ENCODE results near the gene VPS51.

VPS51 gene

DNA sequence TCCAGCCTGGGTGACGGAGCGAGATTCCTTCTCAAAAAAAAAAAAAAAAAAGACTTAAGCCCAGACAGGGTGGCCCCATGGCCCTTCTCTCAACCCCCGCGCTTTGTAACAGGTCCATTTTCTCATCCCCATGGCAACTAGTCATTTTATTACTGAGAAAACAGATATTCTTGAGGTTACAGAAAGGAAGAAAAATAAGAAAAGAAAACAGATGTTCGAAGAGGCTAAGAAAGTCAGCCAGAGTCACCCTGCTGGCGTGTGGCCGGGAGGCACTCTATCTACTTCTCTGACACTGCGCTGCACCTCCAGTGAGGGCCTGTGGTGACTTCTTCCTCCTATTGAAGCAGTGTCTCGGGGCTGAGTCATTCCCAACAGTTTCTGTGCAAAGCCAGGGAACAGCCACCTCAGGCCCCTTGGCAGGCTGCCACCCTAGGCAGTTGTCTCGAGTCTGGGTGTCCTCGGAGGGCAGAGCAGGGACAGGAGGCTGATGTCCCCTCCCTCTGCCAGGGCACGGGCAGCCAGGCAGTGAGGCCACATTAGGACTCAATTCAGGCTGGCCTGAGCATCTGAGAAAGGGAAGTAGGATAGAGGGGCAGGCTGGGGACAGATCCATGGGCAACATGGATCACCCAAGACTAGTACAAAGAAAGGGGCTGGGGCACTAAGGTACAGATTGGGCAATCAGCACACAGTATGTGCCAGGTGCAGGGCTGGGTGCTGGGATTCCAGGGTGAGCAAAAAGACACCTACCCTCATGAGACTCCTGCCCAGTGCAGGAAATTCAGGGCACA lies 54.7 kb downstream of the VPS51 start:
- no peak overlapping the region for H3K4me3 ChIP-seq (ENCODE audit: low read depth in 1 of 2, low read length in 2 of 2)
- peak overlapping the region in 1 of 2 donors; percentile 54 for H3K9ac ChIP-seq (ENCODE audit: low read depth in 1 of 2, low read length in 2 of 2)
- peak overlapping the region; percentile 26 for H3K27ac ChIP-seq (ENCODE audit: low read depth, low read length)
- H3K9me3 ChIP-seq (ENCODE audit: control insufficient read depth in 1 of 2, low read length in 2 of 2), result peaks cover 3 to 5% of the 10 kb centered on the region in 2 donors
- peaks cover 8 to 17% of the 10 kb centered on the region in 2 donors for H3K4me1 ChIP-seq (ENCODE audit: control insufficient read depth in 1 of 2, insufficient read depth in 2 of 2, low read length in 2 of 2)
- H3K36me3 ChIP-seq (ENCODE audit: control insufficient read depth in 1 of 2, insufficient read depth in 2 of 2, low read length in 2 of 2), result no peaks in the 10 kb centered on the region
- no peaks in the 10 kb centered on the region for H3K27me3 ChIP-seq (ENCODE audit: control insufficient read depth in 1 of 2, insufficient read depth in 2 of 2, low read length in 2 of 2)

DNA sequence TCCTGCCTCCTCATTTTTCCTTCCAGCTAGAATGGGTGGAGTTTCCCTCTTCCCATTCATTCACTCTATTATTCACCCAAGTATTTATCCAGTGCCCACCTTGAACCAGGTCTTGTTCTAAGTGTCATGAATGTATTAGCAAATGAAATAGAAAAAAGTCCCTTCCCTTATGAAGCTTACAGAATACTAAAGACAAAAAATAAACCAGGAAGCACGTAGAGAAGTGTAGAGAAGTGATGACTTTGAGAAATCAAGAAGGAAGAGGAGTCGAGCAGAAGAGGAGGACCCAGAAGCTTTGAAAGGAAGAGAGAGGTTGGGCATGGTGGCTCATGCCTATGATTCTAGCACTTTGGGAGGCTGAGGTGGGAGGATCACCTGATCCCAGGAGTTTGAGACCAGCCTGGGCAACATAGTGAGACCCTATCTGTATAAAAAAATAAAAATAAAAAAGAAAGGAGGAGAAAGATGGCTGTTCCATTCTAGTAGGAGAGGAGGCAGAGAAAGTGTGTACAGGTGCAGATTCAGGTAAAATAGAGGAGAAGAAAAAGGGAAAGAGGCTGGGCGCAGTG lies 55.4 kb downstream of the VPS51 start:
- Histone ChIP-seq H3K4me3 (ENCODE audit: low read depth in 1 of 2, low read length in 2 of 2) (no peak overlapping the region), H3K27me3 (ENCODE audit: control insufficient read depth in 1 of 2, insufficient read depth in 2 of 2, low read length in 2 of 2) (no peaks in the 10 kb centered on the region), H3K27ac (ENCODE audit: low read depth, low read length) (no peak overlapping the region), H3K36me3 (ENCODE audit: control insufficient read depth in 1 of 2, insufficient read depth in 2 of 2, low read length in 2 of 2) (no peaks in the 10 kb centered on the region), H3K9me3 (ENCODE audit: control insufficient read depth in 1 of 2, low read length in 2 of 2) (peaks cover 3 to 5% of the 10 kb centered on the region in 2 donors), H3K4me1 (ENCODE audit: control insufficient read depth in 1 of 2, insufficient read depth in 2 of 2, low read length in 2 of 2) (peaks cover 8 to 17% of the 10 kb centered on the region in 2 donors), H3K9ac (ENCODE audit: low read depth in 1 of 2, low read length in 2 of 2) (no peak overlapping the region)

DNA sequence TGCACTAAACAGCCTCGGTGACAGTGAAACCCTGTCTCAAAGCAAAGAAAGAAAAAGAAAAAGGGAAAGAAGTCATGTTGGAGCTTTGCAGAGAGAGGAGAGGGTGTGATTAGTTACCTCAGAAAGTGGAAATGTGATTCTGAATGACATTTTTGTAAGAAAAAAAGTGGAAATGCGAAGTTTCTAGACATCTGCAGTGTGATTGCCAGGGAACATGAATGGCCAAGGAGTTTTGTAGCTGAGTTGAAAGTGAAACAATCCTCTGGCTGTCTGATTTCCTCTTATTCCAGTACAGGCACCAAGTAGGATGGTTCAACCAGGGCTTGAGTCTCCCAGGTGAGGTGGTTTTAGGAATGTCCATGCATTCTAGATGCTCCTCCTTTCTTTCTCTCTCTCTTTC lies 56.1 kb downstream of the VPS51 start:
- H3K9ac ChIP-seq (ENCODE audit: low read depth in 1 of 2, low read length in 2 of 2), result no peak overlapping the region
- no peaks in the 10 kb centered on the region for H3K27me3 ChIP-seq (ENCODE audit: control insufficient read depth in 1 of 2, insufficient read depth in 2 of 2, low read length in 2 of 2)
- no peak overlapping the region for H3K4me3 ChIP-seq (ENCODE audit: low read depth in 1 of 2, low read length in 2 of 2)
- H3K4me1 ChIP-seq (ENCODE audit: control insufficient read depth in 1 of 2, insufficient read depth in 2 of 2, low read length in 2 of 2), result peaks cover 8 to 17% of the 10 kb centered on the region in 2 donors
- H3K36me3 ChIP-seq (ENCODE audit: control insufficient read depth in 1 of 2, insufficient read depth in 2 of 2, low read length in 2 of 2), result no peaks in the 10 kb centered on the region
- peaks cover 3 to 4% of the 10 kb centered on the region in 2 donors for H3K9me3 ChIP-seq (ENCODE audit: control insufficient read depth in 1 of 2, low read length in 2 of 2)
- no peak overlapping the region for H3K27ac ChIP-seq (ENCODE audit: low read depth, low read length)

DNA sequence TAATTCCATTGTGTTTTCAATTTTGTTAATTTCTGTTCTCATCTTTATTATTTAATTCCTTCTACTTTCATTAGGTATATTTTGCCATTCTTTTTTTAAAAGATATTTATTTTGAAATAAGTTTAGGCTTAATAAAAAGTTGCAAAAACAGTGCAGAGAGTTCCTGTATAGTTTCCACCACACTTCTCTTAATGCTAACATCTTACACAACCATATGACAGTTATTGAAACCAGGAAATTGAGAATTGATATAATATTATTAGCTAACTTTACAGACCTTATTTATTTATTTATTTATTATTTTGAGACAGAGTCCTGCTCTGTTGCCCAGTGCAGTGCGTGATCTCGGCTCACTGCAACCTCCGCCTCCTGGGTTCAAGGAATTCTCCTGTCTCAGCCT lies 60.2 kb downstream of the VPS51 start:
- H3K9me3 ChIP-seq (ENCODE audit: control insufficient read depth in 1 of 2, low read length in 2 of 2), result no peaks in the 10 kb centered on the region
- H3K4me1 ChIP-seq (ENCODE audit: control insufficient read depth in 1 of 2, insufficient read depth in 2 of 2, low read length in 2 of 2), result peaks cover 2 to 4% of the 10 kb centered on the region in 2 donors
- no peaks in the 10 kb centered on the region for H3K36me3 ChIP-seq (ENCODE audit: control insufficient read depth in 1 of 2, insufficient read depth in 2 of 2, low read length in 2 of 2)
- no peak overlapping the region for H3K4me3 ChIP-seq (ENCODE audit: low read depth in 1 of 2, low read length in 2 of 2)
- H3K9ac ChIP-seq (ENCODE audit: low read depth in 1 of 2, low read length in 2 of 2), result no peak overlapping the region
- no peak overlapping the region for H3K27ac ChIP-seq (ENCODE audit: low read depth, low read length)
- H3K27me3 ChIP-seq (ENCODE audit: control insufficient read depth in 1 of 2, insufficient read depth in 2 of 2, low read length in 2 of 2), result no peaks in the 10 kb centered on the region

DNA sequence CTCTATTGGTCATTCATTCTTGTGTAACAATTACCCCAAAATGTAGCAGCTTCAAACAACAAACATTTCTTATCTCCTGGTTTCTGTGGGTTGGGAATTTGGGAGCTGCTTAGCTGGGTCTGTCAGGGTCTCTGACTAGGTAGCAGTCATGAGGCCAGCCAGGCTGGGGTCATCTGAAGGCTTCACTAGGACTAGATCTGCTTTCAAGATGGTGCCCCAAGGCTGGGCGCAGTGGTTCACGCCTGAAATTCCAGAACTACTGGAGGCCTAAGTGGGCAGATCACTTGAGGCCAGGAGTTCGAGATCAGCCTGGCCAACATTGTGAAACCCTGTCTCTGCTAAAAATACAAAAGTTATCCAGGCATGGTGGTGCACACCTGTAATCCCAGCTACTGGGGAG lies 60.9 kb downstream of the VPS51 start:
- no peaks in the 10 kb centered on the region for H3K9me3 ChIP-seq (ENCODE audit: control insufficient read depth in 1 of 2, low read length in 2 of 2)

DNA sequence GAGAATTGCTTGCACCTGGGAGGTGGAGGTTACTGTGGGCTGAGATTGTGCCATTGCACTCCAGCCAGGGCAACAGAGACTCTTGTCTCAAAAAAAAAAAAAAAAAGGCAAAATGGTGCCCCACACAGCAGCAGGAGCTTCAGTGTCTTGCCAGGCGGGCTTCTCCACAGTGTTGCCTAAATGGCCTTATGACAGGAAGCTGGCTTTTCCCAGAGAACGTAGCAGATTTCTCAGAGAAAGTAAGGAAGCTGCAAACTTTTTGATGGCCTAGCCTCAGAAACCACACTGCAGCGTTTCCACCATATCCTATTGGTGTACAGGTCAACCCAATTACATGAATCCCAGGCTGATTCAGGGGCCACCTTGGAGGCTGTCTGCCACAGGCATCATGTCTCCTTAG lies 61.3 kb downstream of the VPS51 start:
- Histone ChIP-seq H3K27me3 (ENCODE audit: control insufficient read depth in 1 of 2, insufficient read depth in 2 of 2, low read length in 2 of 2) (no peaks in the 10 kb centered on the region), H3K4me1 (ENCODE audit: control insufficient read depth in 1 of 2, insufficient read depth in 2 of 2, low read length in 2 of 2) (no peaks in the 10 kb centered on the region), H3K4me3 (ENCODE audit: low read depth in 1 of 2, low read length in 2 of 2) (no peak overlapping the region), H3K27ac (ENCODE audit: low read depth, low read length) (no peak overlapping the region), H3K36me3 (ENCODE audit: control insufficient read depth in 1 of 2, insufficient read depth in 2 of 2, low read length in 2 of 2) (no peaks in the 10 kb centered on the region), H3K9ac (ENCODE audit: low read depth in 1 of 2, low read length in 2 of 2) (no peak overlapping the region), H3K9me3 (ENCODE audit: control insufficient read depth in 1 of 2, low read length in 2 of 2) (no peaks in the 10 kb centered on the region)

More for the DNA sequence above, 60.9 kb downstream of the VPS51 start:
- no peak overlapping the region for H3K9ac ChIP-seq (ENCODE audit: low read depth in 1 of 2, low read length in 2 of 2)
- H3K27me3 ChIP-seq (ENCODE audit: control insufficient read depth in 1 of 2, insufficient read depth in 2 of 2, low read length in 2 of 2), result no peaks in the 10 kb centered on the region
- H3K4me3 ChIP-seq (ENCODE audit: low read depth in 1 of 2, low read length in 2 of 2), result no peak overlapping the region
- H3K27ac ChIP-seq (ENCODE audit: low read depth, low read length), result no peak overlapping the region
- H3K4me1 ChIP-seq (ENCODE audit: control insufficient read depth in 1 of 2, insufficient read depth in 2 of 2, low read length in 2 of 2), result no peaks in the 10 kb centered on the region
- no peaks in the 10 kb centered on the region for H3K36me3 ChIP-seq (ENCODE audit: control insufficient read depth in 1 of 2, insufficient read depth in 2 of 2, low read length in 2 of 2)

DNA sequence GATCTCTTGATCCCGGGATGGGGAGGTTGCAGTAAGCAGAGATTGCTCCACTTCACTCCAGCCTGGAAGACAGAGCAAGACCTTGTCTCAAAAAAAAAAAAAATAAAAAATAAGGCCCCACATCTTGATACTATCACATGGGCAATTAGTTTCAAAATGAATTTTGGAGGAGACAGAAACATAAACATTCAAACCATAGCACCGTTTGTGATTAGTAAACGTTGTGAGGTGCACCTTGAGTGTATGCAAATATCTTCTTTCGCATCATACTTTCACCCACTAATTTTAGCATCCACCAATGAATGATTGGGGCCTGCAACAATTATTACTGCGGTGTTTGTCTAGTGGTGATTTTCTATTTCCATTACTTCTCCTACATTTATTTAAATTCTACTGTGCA lies 63.0 kb downstream of the VPS51 start:
- Histone ChIP-seq H3K4me1 (ENCODE audit: control insufficient read depth in 1 of 2, insufficient read depth in 2 of 2, low read length in 2 of 2) (no peaks in the 10 kb centered on the region), H3K27me3 (ENCODE audit: control insufficient read depth in 1 of 2, insufficient read depth in 2 of 2, low read length in 2 of 2) (no peaks in the 10 kb centered on the region), H3K9me3 (ENCODE audit: control insufficient read depth in 1 of 2, low read length in 2 of 2) (no peaks in the 10 kb centered on the region), H3K27ac (ENCODE audit: low read depth, low read length) (no peak overlapping the region), H3K36me3 (ENCODE audit: control insufficient read depth in 1 of 2, insufficient read depth in 2 of 2, low read length in 2 of 2) (no peaks in the 10 kb centered on the region), H3K9ac (ENCODE audit: low read depth in 1 of 2, low read length in 2 of 2) (no peak overlapping the region), H3K4me3 (ENCODE audit: low read depth in 1 of 2, low read length in 2 of 2) (no peak overlapping the region)

DNA sequence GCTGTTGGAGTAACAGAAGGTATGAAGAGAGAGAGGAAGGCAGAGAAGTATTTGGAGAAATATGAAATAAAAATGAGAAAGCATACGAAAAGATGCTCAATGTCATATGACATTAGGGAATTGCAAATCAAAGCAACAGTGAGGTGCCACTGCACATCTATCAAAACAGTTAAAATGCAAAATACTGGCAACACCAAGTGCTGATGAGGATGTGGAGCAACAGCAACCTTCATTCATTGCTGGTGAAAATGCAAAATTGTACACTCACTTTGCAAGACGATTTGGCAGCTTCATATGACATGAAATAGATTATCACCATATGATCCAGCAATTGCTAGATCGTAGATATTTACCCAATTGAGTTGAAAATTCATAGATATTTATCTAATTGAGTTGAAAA lies 64.6 kb downstream of the VPS51 start:
- H3K27me3 ChIP-seq (ENCODE audit: control insufficient read depth in 1 of 2, insufficient read depth in 2 of 2, low read length in 2 of 2), result no peaks in the 10 kb centered on the region
- no peak overlapping the region for H3K9ac ChIP-seq (ENCODE audit: low read depth in 1 of 2, low read length in 2 of 2)
- no peaks in the 10 kb centered on the region for H3K36me3 ChIP-seq (ENCODE audit: control insufficient read depth in 1 of 2, insufficient read depth in 2 of 2, low read length in 2 of 2)
- no peak overlapping the region for H3K27ac ChIP-seq (ENCODE audit: low read depth, low read length)
- no peaks in the 10 kb centered on the region for H3K9me3 ChIP-seq (ENCODE audit: control insufficient read depth in 1 of 2, low read length in 2 of 2)
- peaks cover 0 to 3% of the 10 kb centered on the region in 2 donors for H3K4me1 ChIP-seq (ENCODE audit: control insufficient read depth in 1 of 2, insufficient read depth in 2 of 2, low read length in 2 of 2)
- H3K4me3 ChIP-seq (ENCODE audit: low read depth in 1 of 2, low read length in 2 of 2), result no peak overlapping the region

Measured in duodenal mucosa (tissue), 2 donors.